HG03175 (cell line): ENCODE data around the gene CLDN4.

Experiments used
- ATAC-seq: cut with Tn5 transposase; IDR thresholded peaks from one replicate; pipeline ENCODE4 v1.9.1; 2021; ENCODE audit warnings: mild to moderate bottlenecking, moderate library complexity; ENCODE audit not compliant: unreplicated experiment

The CLDN4 gene

GRCh38 chr7:73871163-73872011 lies 40.6 kb downstream of the CLDN4 start:
- no peak for ATAC-seq

GRCh38 chr7:73872056-73872908 lies 41.5 kb downstream of the CLDN4 start:
- no peak for ATAC-seq

- ATAC-seq: no peak
These were observed 45.6 kb downstream of the CLDN4 start for GRCh38 chr7:73876361-73876760.

GRCh38 chr7:73876973-73877372 lies 46.2 kb downstream of the CLDN4 start:
- no peak for ATAC-seq

- no peak for ATAC-seq
These were observed 49.3 kb downstream of the CLDN4 start for GRCh38 chr7:73879977-73880681.

- ATAC-seq: no peak
These were observed 50.0 kb downstream of the CLDN4 start for GRCh38 chr7:73880755-73881328.

- no peak for ATAC-seq
These were observed 50.7 kb downstream of the CLDN4 start for GRCh38 chr7:73881352-73882046.

- ATAC-seq: no peak
These were observed 51.2 kb downstream of the CLDN4 start for GRCh38 chr7:73882047-73882402.
